ENCODE data around the gene SNTG2. TPM values are rescaled to one million over a fixed set of nuclear protein-coding genes. Genes with fewer than 3 reads are reported as not detected.
"Not testable (repeated sequence)": the region's sequence is repeated elsewhere in the genome, so short reads cannot be mapped to it uniquely, and the experiment has no call there.

SNTG2 gene
- total RNA-seq, 4 donors from 2014 or later: 3.3 to 7.4 (median 4.5) TPM

DNA sequence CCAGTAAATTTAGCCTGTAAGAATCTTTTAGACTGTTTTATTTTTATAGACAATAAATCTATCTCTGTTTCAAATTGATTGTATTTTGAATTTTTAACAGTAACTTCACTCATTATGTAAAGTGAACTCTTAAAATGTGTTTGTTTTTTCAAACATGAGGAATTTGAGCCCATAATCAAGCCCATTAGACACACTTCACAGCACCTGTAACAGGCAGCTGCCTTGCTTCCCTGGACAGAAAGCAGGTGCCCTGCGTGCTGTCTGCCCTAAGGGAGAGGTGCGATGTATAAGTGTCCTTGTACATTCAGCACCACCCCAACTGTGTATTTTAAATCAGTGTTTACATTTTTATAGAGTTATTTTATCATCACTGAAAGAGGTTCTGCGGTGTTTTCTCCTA, 276.1 kb downstream of the SNTG2 start:
- TF ChIP-seq POLR2AphosphoS5 (IDR thresholded peaks at IDR 0.05): no peak
- TF ChIP-seq POLR2A (IDR thresholded peaks at IDR 0.05; ENCODE audit: low read depth): no peak
- TF ChIP-seq, protein P1, sequence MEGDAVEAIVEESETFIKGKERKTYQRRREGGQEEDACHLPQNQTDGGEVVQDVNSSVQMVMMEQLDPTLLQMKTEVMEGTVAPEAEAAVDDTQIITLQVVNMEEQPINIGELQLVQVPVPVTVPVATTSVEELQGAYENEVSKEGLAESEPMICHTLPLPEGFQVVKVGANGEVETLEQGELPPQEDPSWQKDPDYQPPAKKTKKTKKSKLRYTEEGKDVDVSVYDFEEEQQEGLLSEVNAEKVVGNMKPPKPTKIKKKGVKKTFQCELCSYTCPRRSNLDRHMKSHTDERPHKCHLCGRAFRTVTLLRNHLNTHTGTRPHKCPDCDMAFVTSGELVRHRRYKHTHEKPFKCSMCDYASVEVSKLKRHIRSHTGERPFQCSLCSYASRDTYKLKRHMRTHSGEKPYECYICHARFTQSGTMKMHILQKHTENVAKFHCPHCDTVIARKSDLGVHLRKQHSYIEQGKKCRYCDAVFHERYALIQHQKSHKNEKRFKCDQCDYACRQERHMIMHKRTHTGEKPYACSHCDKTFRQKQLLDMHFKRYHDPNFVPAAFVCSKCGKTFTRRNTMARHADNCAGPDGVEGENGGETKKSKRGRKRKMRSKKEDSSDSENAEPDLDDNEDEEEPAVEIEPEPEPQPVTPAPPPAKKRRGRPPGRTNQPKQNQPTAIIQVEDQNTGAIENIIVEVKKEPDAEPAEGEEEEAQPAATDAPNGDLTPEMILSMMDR (IDR thresholded peaks at IDR 0.05): no peak
- no peak for TF ChIP-seq EP300 (IDR thresholded peaks at IDR 0.05)
- DNase-seq (ENCODE audit: extremely low spot score): no peak
- H3K27ac ChIP-seq (replicated peaks in 1 of 4): no peak overlapping the region
- 86% methylated on average over 3 of the region's 3 CpGs for WGBS
- no peak overlapping the region for H3K4me3 ChIP-seq
- no peaks in the 10 kb centered on the region for H3K27me3 ChIP-seq
- no peaks in the 10 kb centered on the region for H3K36me3 ChIP-seq
- H3K4me1 ChIP-seq: peaks cover 0 to 5% (median 0%) of the 10 kb centered on the region in 4 donors
- intact Hi-C loops (cut with DNase I): no loop called here
- peaks cover 0 to 14% (median 2%) of the 10 kb centered on the region in 4 donors for H3K9me3 ChIP-seq

DNA sequence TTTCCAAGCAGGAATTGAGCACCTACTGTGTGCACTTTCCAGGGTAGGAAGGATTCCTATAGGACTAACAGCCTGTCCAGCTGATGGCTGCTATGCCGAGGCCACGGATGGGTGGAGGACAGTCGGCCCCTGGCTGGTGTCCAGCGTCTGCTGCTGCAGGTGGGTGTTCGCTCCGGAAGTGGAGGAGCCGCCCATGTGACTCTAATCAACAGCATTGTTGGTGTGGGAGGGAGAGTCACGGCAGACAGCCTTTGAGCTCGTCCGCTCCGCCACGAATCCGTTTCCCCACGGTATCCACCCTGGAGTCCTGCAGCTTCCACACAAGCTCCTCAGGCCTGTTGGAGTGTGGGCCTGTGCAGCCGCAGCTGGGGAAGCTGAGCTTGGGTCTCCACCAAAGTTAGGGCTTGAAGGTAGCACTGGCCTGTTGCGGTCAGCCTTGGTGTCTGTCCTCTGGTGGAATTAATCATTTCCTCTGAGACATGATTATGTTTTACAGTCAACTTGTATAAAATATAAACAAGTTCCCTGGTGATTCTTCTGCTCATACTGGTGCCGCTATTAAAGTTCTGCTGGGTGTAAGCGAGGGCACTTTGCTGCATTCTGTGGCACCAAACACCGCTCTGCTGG, 276.7 kb downstream of the SNTG2 start:
- no peak overlapping the region for H3K27ac ChIP-seq (replicated peaks in 1 of 4)
- 88% methylated on average over 19 of the region's 19 CpGs for WGBS
- peak; percentile 80 for DNase-seq (ENCODE audit: extremely low spot score)
- H3K27me3 ChIP-seq: no peaks in the 10 kb centered on the region
- TF ChIP-seq, protein P1 (IDR thresholded peaks at IDR 0.05): no peak
- TF ChIP-seq EP300 (IDR thresholded peaks at IDR 0.05) (no peak), POLR2A (IDR thresholded peaks at IDR 0.05; ENCODE audit: low read depth) (no peak), POLR2AphosphoS5 (IDR thresholded peaks at IDR 0.05) (no peak)
- intact Hi-C loops (cut with DNase I): no loop called here
- no peak overlapping the region for H3K4me3 ChIP-seq
- H3K4me1 ChIP-seq: peaks cover 0 to 5% (median 0%) of the 10 kb centered on the region in 4 donors
- H3K9me3 ChIP-seq: peaks cover 0 to 14% (median 2%) of the 10 kb centered on the region in 4 donors
- H3K36me3 ChIP-seq: no peaks in the 10 kb centered on the region

DNA sequence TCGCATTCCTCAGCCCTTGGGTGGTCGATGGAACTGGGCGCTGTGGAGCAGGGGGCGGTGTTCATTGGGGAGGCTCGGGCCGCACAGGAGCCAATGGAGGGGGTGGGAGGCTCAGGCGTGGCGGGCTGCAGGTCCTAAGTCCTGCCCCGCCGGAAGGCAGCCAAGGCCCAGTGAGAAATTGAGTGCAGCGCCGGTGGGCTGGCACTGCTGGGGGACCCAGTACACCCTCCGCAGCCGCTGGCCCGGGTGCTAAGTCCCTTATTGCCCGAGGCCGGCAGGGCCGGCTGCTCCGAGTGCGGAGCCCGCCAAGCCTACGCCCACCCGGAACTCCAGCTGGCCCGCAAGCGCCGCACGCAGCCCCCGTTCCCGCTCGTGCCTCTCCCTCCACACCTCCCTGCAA, 278.9 kb downstream of the SNTG2 start:
- H3K27me3 ChIP-seq; H3K36me3 ChIP-seq; intact Hi-C loops (cut with DNase I); H3K27ac ChIP-seq (replicated peaks in 1 of 4); H3K4me1 ChIP-seq; H3K4me3 ChIP-seq: not testable (repeated sequence)
- H3K9me3 ChIP-seq: peaks cover 0 to 14% (median 2%) of the 10 kb centered on the region in 4 donors
- DNase-seq (ENCODE audit: extremely low spot score): peak; percentile 53
- no CpG with 5 or more reads among the region's 30 CpGs for WGBS

DNA sequence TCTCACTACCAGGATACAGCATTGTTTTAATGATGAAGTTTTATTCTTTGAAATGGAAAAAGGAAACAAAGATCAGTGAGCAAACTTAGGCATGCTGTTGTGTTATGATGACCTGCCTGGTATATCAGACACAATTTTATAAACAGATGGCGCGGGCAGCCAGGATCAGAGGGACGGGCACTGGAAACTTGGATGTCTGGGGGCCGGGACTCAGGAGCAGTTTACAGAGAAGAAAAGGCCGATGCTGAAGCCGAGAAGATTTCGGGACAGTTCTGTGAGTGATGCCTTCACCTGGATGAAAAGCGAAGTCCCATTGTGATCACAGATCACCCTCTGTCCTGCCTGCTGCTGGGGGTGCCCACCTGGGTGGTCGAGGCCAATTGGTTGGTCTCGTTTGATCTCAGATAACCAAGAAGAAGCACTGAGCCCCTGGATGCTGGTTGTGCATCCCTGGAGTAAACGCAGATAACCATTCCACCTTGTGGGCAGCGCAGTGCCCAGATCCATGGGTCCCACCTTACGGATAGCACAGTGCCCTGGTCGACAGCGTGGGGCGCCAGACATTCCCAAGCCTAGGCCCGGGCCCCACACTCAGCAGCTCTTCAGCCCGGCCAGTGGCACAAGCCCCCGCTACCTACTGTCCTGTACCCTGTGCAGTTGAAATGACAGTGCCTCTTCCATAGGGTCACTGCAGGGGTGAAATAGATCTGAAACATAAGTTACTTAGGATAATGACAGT, 279.7 kb downstream of the SNTG2 start:
- H3K4me3 ChIP-seq: no peak overlapping the region
- H3K9me3 ChIP-seq: peaks cover 0 to 14% (median 2%) of the 10 kb centered on the region in 4 donors
- no peak for TF ChIP-seq POLR2AphosphoS5 (IDR thresholded peaks at IDR 0.05)
- no peak for TF ChIP-seq EP300 (IDR thresholded peaks at IDR 0.05)
- TF ChIP-seq, protein P1 (IDR thresholded peaks at IDR 0.05): no peak
- no peak for TF ChIP-seq POLR2A (IDR thresholded peaks at IDR 0.05; ENCODE audit: low read depth)
- H3K36me3 ChIP-seq: no peaks in the 10 kb centered on the region
- intact Hi-C loops (cut with DNase I): no loop called here
- no peak for DNase-seq (ENCODE audit: extremely low spot score)
- H3K27me3 ChIP-seq: no peaks in the 10 kb centered on the region
- 88% methylated on average over 17 of the region's 19 CpGs for WGBS
- no peak overlapping the region for H3K27ac ChIP-seq (replicated peaks in 1 of 4)
- peaks cover 0 to 5% (median 0%) of the 10 kb centered on the region in 4 donors for H3K4me1 ChIP-seq

DNA sequence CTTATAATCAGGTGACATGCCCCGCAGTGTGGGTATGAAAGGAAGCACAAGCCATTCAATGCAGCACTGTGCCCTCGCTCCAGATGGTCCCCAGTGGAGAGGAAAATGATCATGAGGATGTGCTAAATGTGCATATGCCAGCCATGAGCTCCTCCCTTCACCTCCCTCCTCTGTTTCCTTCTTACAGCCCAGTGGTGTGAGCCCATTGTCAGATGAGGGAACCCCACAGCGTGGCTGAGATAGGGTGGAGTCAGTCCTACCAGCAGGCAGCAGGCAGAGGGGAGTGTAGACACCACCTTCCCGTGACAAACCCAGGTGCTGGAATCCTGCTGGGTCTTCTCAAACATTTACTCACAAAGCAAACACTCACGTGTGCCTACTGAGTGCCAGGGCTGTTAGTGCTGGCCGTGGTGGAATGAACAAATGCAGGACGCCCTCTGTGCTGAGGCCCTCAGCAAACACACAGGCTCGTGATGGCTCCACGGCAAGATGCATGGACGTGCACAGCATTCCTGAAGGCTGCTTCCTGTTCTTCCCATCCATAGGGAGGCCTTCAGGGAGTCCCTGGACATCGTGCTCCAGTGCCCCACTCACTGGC, 280.9 kb downstream of the SNTG2 start:
- intact Hi-C loops (cut with DNase I): no loop called here
- DNase-seq (ENCODE audit: extremely low spot score): no peak
- WGBS: 87% methylated on average over 10 of the region's 11 CpGs
- H3K36me3 ChIP-seq: no peaks in the 10 kb centered on the region
- H3K4me1 ChIP-seq: peaks cover 0 to 5% (median 0%) of the 10 kb centered on the region in 4 donors
- peaks cover 0 to 14% (median 2%) of the 10 kb centered on the region in 4 donors for H3K9me3 ChIP-seq
- H3K27ac ChIP-seq (replicated peaks in 1 of 4): no peak overlapping the region
- no peak for TF ChIP-seq EP300 (IDR thresholded peaks at IDR 0.05)
- TF ChIP-seq, protein P1 (IDR thresholded peaks at IDR 0.05): no peak
- TF ChIP-seq POLR2A (IDR thresholded peaks at IDR 0.05; ENCODE audit: low read depth): no peak
- TF ChIP-seq POLR2AphosphoS5 (IDR thresholded peaks at IDR 0.05): no peak
- no peak overlapping the region for H3K4me3 ChIP-seq
- no peaks in the 10 kb centered on the region for H3K27me3 ChIP-seq

Measured in esophagus muscularis mucosa (tissue), 4 donors.